Common myeloid progenitor, CD34-positive (primary cell): Measurements from ENCODE around the gene DZANK1.

ENCODE experiments used
- CTCF ChIA-PET: fragments of 350-600 bp; sonication (Branson Sonifier 250); formaldehyde crosslinking; loops from one replicate; lab custom pipeline; 2021; ENCODE audit warnings: antibody characterized with exemption; lab: Charles Lee
- POLR2A ChIA-PET: fragments of 350-600 bp; sonication (Branson Sonifier 250); formaldehyde crosslinking; loops from one replicate; lab custom pipeline; 2021; ENCODE audit warnings: antibody characterized with exemption; lab: Charles Lee
- DNase-seq, 3 donors: peaks; one replicate each; pipeline versions ENCODE4 v3.0.0 to v3.0.0-alpha.2; 2013
- H3K27ac ChIP-seq, 2 experiments: 1 replicate in 1 of 2; 2 replicates in 1 of 2; pipeline ENCODE4 v1.7.0; 2013; ENCODE audit warnings: inconsistent platforms in 2 of 2, low read length in 2 of 2, mild to moderate bottlenecking in 2 of 2, low read depth in 1 of 2, moderate library complexity in 1 of 2; ENCODE audit not compliant: severe bottlenecking in 2 of 2, insufficient read depth in 1 of 2, poor library complexity in 1 of 2
- H3K27me3 ChIP-seq, 5 experiments: replicated peaks in 2 of 5; 1 replicate in 3 of 5; 2 replicates in 2 of 5; pipeline versions ENCODE4 v1.6.1 to v1.7.0; 2013; ENCODE audit warnings: low read length in 4 of 5, mild to moderate bottlenecking in 2 of 5, moderate library complexity in 2 of 5, inconsistent platforms in 1 of 5; ENCODE audit not compliant: insufficient read depth in 5 of 5, control insufficient read depth in 4 of 5
- H3K36me3 ChIP-seq, 4 experiments: 1 replicate in 2 of 4; 2 replicates in 2 of 4; pipeline versions ENCODE4 v1.6.1 to v1.7.0; 2013; ENCODE audit warnings: low read length in 3 of 4, control low read depth in 1 of 4, mild to moderate bottlenecking in 1 of 4; ENCODE audit not compliant: control insufficient read depth in 4 of 4, insufficient read depth in 4 of 4
- H3K4me1 ChIP-seq, 4 experiments: 1 replicate in 3 of 4; 2 replicates in 1 of 4; pipeline versions ENCODE4 v1.6.1 to v1.7.1; 2013; ENCODE audit warnings: low read length in 3 of 4, mild to moderate bottlenecking in 3 of 4, control low read depth in 1 of 4, inconsistent platforms in 1 of 4, moderate library complexity in 1 of 4; ENCODE audit not compliant: control insufficient read depth in 4 of 4, insufficient read depth in 4 of 4; ENCODE audit errors: control extremely low read depth in 1 of 4
- H3K4me3 ChIP-seq, 7 experiments: 1 replicate in 4 of 7; 2 replicates in 3 of 7; pipeline versions ENCODE4 v1.5.1 to v1.7.0; 2013; ENCODE audit warnings: mild to moderate bottlenecking in 7 of 7, low read length in 6 of 7, moderate library complexity in 6 of 7, inconsistent platforms in 2 of 7, low read depth in 2 of 7, control low read depth in 1 of 7; ENCODE audit not compliant: insufficient read depth in 4 of 7, control insufficient read depth in 1 of 7; ENCODE audit errors: extremely low read depth in 1 of 7
- H3K9me3 ChIP-seq, 5 experiments: 1 replicate in 4 of 5; 2 replicates in 1 of 5; pipeline versions ENCODE4 v1.6.1 to v1.7.1; 2013; ENCODE audit warnings: low read length in 4 of 5, mild to moderate bottlenecking in 2 of 5, inconsistent platforms in 1 of 5, low read depth in 1 of 5, moderate library complexity in 1 of 5; ENCODE audit not compliant: control insufficient read depth in 4 of 5, insufficient read depth in 2 of 5; ENCODE audit errors: control extremely low read depth in 1 of 5
- WGBS: methylation state at CpG from one replicate; pipeline ENCODE4 v1.1.5; 2013; ENCODE audit not compliant: insufficient coverage; 5-methylcytosine and 5-hydroxymethylcytosine counted together

The DZANK1 gene

DNA sequence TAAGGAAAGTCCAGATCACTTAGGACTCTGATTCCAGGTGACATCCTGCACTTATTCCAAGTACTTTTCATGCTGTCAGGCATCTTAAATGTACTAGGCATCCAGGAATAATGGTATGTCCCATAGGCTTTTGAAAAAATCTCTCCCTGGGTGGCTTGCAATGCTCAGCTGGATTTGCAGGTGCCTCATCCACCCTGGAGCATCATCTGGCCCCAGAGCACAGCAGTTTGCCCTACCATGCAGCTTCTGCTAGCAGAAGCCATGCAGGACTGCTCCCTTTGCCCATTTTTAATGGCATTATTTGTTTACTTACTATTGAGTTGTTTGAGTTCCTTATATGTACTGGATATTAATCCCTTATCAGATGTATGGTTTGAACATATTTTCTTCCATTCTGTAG, 45.2 kb downstream of the DZANK1 start:
- Histone ChIP-seq H3K4me1 (no peaks in the 10 kb centered on the region), H3K27me3 (no peaks in the 10 kb centered on the region), H3K4me3 (no peak overlapping the region), H3K27ac (no peak overlapping the region), H3K36me3 (no peaks in the 10 kb centered on the region), H3K9me3 (no peaks in the 10 kb centered on the region)
- DNase-seq = no peak
- CTCF ChIA-PET = no interaction called here
- POLR2A ChIA-PET = no interaction called here

DNA sequence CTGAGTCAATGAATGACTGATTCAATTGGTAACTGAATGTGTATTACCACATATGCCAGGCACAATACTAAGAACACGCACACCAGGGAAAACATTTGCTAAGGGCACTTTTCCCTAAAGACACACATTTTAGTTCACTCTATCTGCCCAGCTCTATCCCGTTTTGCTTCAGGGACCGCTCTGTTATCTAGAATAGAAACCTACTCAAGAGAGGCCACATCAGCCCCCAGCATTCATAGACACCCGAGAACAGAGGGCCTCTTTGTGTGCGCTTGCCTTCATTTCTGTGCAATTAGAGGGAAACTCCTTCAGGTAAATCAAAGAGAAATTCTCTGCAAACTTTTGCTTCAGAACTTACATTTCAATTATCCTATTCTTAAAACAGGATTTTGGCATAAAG, 50.3 kb downstream of the DZANK1 start:
- Histone ChIP-seq H3K27me3 (no peaks in the 10 kb centered on the region), H3K9me3 (no peaks in the 10 kb centered on the region), H3K4me1 (peaks cover 2 to 16% (median 14%) of the 10 kb centered on the region in 4 experiments), H3K27ac (no peak overlapping the region), H3K36me3 (no peaks in the 10 kb centered on the region), H3K4me3 (no peak overlapping the region)
- CTCF ChIA-PET = interaction anchor here (1.3 kb wide), 1 partner anchor 19 kb away, joined by 3 read pairs; no protein-coding TSS in a partner anchor
- 91% methylated on average over 4 of the region's 5 CpGs for WGBS
- POLR2A ChIA-PET = no interaction called here
- no peak for DNase-seq

DNA sequence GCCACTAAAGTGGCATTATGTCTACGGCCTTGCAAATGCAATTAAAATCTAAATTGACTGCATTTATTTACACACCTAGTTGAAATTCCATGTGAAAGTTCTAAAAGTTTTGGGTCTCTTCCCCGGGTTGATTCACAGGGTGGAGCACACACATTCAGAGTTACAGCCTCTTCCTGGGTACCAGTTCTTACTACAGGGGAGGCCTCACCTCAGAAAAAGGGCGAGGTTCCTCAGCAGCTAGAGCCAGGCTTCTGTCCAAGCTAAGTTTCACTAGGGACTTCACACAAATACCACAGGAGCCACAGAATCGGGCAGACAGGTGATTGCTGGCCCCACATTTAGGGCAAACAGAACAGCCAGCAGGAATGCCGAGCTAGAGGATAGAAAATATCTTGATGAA, 52.7 kb downstream of the DZANK1 start:
- Histone ChIP-seq H3K36me3 (no peaks in the 10 kb centered on the region), H3K27ac (no peak overlapping the region), H3K9me3 (no peaks in the 10 kb centered on the region), H3K4me3 (no peak overlapping the region), H3K27me3 (no peaks in the 10 kb centered on the region), H3K4me1 (peaks cover 2 to 17% (median 14%) of the 10 kb centered on the region in 4 experiments)
- ChIA-PET CTCF (interaction anchor here (0.6 to 2.2 kb wide), 4 partner anchors 53 to 779 kb away, joined by 3 to 7 read pairs (median 4); partner anchors contain the start of genes DZANK1 and POLR3F), POLR2A (no interaction called here)
- WGBS = 94% methylated on average over 2 of the region's 5 CpGs
- no peak for DNase-seq

DNA sequence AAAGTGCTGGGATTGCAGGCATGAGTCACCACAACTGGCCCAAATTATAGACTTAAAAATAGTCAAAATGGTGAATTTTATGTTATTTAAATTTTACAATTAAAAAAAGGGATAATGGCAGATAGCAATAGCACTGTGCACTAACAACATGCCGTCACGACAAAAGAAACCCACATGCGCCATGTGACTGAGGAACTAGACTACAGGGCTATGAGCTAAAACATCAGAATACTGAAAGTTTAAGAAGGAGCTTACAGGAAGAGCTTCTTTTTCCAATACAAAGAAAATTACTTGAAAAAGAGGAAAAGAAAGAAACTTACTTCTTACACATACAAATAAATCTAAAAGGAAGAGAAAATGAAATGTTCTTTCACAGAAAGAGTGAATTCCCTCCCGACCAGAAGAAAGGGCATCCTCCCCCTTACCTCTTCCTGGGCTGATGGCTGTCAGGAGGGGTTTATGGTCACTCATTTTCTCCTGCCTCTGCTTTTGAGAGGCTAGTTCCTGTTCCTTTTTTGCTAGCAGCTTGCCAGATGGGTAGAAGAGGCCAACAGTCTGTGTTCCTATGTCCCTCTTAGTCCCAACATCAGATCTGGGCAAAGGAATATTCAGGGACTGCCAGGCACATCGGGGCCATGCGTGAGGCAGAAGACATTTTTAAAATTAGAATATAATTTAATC, 54.5 kb downstream of the DZANK1 start:
- Histone ChIP-seq H3K36me3 (no peaks in the 10 kb centered on the region), H3K27ac (peak overlapping the region in 1 of 2 experiments; percentile 67)
- CTCF ChIA-PET = interaction anchor here (1.3 to 1.7 kb wide), 3 partner anchors 95 to 220 kb away, joined by 3 to 8 read pairs (median 3); partner anchors contain the start of gene SEC23B

DNA sequence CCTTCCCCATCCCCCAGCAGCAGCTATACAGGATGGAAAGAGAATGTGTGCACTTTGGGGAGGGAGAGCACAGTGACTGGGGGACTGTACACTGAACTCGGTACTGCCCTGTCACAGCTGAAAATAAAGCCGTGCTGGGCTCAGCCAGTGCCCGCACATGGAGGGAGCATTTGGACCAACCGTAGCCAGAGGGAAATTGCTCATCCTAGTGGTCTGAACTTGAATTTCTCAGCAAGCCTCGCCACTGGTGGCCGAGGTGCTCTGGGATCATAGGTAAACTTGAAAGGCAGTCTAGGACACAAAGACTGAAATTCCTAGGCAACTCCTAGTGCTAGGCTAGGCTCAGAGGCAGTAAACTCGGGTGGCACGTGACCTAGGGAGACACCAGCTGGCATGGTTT, 61.0 kb downstream of the DZANK1 start:
- DNase-seq = no peak
- H3K27me3 ChIP-seq = no peaks in the 10 kb centered on the region
- peaks cover 0 to 29% (median 0%) of the 10 kb centered on the region in 4 experiments for H3K36me3 ChIP-seq
- peaks cover 0 to 40% (median 11%) of the 10 kb centered on the region in 5 experiments for H3K9me3 ChIP-seq
- ChIA-PET POLR2A (no interaction called here), CTCF (no interaction called here)
- WGBS = 93% methylated on average over 8 of the region's 8 CpGs
- H3K4me3 ChIP-seq = no peak overlapping the region
- no peak overlapping the region for H3K27ac ChIP-seq
- peaks cover 0 to 2% (median 0%) of the 10 kb centered on the region in 4 experiments for H3K4me1 ChIP-seq

More for the DNA sequence above, 54.5 kb downstream of the DZANK1 start:
- peak; percentile 15 to 73 (median 59) for DNase-seq
- peak overlapping the region in 5 of 7 experiments; percentile 5 to 70 (median 50) for H3K4me3 ChIP-seq
- no peaks in the 10 kb centered on the region for H3K27me3 ChIP-seq
- no peaks in the 10 kb centered on the region for H3K9me3 ChIP-seq
- H3K4me1 ChIP-seq = peaks cover 2 to 17% (median 14%) of the 10 kb centered on the region in 4 experiments
- WGBS = no CpG with 5 or more reads among the region's 6 CpGs
- POLR2A ChIA-PET = interaction anchor here (0.6 kb wide), 1 partner anchor 99 kb away, joined by 3 read pairs; no protein-coding TSS in a partner anchor

DNA sequence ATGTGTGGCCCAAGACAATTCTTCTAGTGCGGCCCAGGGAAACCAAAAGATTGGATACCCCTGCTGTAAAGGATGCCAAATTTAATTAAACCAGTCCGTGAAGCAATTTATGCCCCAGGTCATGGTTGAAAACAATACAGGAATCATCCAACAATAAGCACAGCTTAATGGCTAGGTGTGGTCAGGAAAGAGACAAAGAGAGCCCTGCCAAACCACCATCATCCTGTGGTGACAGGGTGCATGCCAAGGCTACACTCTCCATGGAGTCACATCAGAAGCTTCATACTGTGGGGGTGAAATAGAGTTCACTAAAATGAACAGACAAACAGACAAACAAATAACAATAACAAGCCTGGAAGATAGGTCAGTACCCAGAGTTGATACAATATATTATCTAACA, 62.7 kb downstream of the DZANK1 start:
- WGBS = 100% methylated on average over 1 of the region's 2 CpGs
- POLR2A ChIA-PET = no interaction called here
- Histone ChIP-seq H3K4me1 (no peaks in the 10 kb centered on the region), H3K36me3 (peaks cover 0 to 29% (median 0%) of the 10 kb centered on the region in 4 experiments), H3K27ac (no peak overlapping the region), H3K27me3 (no peaks in the 10 kb centered on the region), H3K9me3 (peaks cover 0 to 40% (median 11%) of the 10 kb centered on the region in 5 experiments), H3K4me3 (no peak overlapping the region)
- CTCF ChIA-PET = interaction anchor here (0.7 kb wide), 1 partner anchor 131 kb away, joined by 3 read pairs; no protein-coding TSS in a partner anchor
- DNase-seq = no peak

DNA sequence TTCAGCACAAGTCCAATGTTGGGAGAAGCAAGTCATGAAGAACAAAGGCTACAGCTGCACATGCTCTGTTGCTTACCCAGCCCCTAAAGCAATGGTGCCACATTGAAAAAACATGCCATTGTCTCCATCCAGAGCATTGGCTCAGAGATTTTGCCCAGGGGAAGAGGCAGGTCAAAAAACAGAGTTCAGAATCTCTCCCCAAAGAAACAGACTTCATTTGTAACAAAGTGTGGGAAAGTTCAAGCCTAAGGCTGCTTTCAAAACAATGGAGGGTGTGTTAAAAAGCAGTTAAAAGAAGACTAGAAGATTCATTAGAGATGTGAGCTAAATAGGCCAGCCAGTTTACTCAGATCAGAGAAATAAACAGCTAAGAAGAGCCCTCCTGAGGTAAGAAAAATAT, 63.6 kb downstream of the DZANK1 start:
- Histone ChIP-seq H3K27me3 (no peaks in the 10 kb centered on the region), H3K4me3 (no peak overlapping the region), H3K4me1 (no peaks in the 10 kb centered on the region), H3K9me3 (peaks cover 0 to 40% (median 11%) of the 10 kb centered on the region in 5 experiments), H3K36me3 (peaks cover 0 to 29% (median under 1%) of the 10 kb centered on the region in 4 experiments), H3K27ac (no peak overlapping the region)
- ChIA-PET POLR2A (no interaction called here), CTCF (no interaction called here)
- no peak for DNase-seq
